HG03066 (cell line): ENCODE data around the gene PIF1.

Experiments used
- ATAC-seq: cut with Tn5 transposase; IDR thresholded peaks from one replicate; pipeline ENCODE4 v1.9.1; 2021; ENCODE audit warnings: low read depth; ENCODE audit not compliant: unreplicated experiment

Gene PIF1

DNA sequence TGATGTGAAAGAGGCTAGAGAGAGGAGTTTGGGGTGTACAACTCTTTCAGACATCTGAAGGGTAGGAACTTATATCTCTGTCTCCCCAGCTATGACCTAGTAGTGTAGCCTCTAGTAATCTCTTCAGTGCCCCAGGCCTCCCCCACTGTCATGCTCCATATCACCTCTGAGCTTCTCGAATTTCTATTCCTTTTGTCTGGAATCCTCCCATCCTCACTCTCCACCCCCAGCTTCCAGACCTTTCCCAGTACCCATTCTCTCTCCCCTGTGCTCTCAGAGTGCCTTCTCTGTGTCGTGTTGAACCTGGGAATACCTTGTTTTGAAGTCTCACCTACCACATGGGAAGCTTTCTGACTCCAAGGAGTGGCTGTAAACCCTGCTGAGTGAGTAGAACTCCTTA, 46.4 kb downstream of the PIF1 start:
- ATAC-seq = no peak

DNA sequence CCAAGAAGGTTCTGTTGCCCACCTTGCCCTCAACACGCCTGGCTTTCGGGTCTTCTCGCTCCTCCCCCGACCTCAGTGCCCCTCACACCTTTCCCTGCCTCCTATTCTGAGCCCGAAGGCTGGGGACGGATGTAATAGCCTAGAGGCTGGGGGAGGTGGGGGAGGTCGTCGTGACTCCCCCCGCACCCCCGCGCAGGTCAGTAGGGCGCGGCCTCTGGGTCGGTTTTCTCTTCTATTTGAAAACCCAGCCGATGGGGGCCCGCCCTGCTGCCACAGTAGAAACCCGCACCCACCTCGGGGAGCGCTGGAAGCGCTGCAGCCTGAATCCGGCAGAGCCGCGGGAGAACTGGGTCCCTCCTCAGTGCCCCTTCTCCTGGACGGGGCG, 49.1 kb downstream of the PIF1 start:
- no peak for ATAC-seq

DNA sequence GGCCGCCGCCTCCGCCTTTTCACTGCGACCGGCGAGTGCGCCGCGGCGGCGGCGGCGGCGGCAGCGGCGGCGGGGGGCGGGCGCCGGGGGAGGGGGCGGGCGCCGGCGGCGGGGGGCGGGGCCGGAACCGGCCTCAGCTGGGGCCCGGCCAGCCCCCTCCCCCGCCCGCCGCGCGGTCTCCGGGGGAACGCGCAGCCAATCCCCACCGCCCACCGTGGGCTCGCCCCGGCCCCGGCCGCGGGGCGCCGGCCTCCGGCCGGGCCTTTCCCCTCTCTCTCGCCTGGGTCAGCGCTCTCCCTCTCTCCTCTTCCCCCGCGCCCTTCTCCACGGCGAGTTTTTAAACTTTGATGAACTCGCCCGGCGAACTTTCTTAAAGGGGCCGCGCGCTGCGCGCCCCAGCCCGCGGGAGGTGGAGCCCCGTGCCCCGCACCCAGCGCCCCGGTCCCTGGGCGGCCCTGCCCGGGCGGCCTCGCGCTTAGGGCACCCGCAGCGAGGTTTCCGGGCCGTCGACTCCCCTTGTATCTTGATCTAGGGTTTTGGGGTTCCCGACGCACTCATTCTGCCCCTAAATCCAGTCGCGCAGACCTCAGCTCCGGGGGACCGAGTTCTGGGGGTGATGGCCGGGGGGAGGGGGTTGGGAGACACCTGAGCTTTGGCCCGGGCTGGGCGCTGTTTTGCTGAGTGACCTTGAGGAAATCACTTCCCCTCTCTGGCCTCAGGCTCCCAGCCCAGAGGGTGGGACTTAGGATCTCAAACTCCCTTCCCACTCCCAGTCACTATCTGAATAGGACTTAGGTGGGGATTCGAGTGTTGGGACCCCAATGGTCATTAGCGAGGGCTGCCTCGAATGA, 49.7 kb downstream of the PIF1 start, which contains the start of gene RBPMS2:
RBPMS2 (minus strand) TSS at position 39 of the 851 bp plus-strand sequence. CDS start 270 bp downstream, outside the sequence.
- ATAC-seq = no peak

DNA sequence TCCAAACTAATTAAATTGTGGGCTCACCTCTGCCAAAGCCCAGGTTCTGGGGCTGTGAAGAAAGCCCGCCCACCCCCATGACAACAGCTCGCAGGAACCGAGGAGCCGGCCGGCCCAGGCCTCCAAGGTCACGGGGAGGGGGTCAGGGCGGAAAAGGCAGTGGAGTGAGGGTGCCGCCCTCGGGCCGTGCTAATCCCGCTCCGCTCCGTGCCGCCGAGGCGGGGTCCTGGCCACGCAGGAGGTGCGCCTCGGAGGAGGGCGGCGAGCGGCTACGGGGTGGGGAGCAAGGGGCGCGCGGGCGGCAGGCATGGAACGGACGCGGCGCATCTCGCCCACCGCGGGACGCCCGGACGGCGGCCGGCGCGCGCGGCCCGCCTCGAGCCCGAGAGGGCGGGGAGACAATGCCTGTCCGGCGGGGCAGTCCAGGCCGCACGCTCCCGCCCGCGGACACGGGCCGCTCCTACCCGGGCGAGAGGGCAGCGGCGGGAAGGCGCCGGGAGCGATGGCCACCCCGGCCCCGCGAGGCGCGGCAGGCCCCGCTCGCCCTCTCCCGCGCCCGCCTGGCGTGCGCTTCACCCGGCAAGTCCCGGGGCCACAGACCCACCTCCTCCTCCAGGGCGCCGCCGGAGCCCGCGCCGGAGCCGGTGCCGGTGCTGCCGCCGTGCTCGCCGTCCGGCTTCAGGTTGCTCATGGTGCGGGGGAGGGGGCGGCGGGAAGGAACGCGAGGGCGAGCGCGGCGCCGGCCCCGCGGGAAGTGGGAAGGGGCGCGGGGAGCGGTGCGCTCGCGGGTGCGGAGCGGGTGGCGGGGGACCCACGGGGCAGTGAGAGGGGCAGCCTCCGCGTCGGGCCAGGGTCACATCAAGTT, 50.6 kb downstream of the PIF1 start:
- ATAC-seq = no peak

DNA sequence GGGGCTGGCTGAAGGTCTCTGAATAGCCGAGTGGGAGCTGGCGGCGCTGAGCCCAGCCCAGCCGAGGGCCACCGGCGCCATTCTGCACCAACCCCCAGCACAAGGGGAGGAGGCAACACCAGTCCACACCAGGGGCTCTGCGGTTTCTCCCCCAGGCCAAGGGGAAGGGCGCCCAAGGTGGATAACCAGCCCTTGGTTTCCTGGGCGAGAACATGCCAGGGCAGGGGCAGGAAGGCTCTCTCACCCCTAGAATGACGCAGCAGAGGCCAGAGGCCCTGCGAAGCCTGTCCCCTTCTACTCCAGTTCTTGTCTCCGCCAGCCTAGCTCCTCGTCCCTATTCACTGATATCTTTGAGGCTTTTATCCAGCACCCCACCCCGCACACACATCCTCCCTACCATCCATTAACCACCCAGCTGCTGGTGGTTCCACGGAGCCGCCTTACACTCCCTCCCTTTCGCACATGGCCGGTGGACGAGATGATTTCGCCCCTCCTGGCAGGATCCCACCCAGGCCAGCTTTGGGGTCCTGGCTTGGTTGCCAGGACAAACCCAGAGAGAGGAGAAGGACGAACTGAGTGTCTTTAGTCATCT, 51.3 kb downstream of the PIF1 start:
- no peak for ATAC-seq

DNA sequence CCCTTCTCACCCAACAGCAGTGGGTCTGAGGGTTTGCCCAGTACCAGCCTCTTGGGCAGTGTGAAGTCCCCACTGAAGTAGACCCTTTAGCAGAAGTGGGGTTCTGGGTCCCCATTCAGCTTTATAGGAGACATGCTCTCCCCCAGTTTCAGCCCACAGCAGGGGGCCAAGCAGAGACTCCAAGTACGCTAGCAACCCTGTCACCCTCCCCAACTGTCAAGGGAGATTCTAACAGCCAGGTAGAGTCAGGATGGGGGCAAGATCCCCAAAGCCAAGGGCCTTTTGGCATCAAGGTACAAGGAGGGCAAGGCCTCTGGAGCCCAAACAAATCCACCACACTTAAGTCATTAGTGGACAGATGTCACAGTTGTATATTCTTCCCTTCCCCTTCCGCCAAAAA, 51.8 kb downstream of the PIF1 start:
- ATAC-seq = no peak

DNA sequence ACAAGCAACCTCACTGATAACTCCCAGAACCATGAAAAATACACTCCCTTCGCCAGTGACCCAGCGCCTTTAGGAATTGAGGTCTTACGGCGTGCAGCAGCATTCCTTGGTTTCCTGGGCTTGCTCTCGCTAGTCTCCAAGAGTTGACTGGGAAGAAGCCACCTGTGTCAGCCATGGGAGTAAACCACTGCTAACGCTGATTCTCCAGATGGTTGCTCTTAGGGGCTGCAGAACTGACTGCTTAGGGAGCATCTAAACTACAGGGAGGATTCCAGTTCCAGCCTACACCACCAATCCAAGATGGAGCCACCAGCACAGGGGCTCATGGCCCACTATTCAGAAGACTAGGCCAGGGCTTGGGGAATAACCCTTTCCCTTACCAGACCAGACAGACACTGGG, 52.5 kb downstream of the PIF1 start:
- ATAC-seq = no peak

DNA sequence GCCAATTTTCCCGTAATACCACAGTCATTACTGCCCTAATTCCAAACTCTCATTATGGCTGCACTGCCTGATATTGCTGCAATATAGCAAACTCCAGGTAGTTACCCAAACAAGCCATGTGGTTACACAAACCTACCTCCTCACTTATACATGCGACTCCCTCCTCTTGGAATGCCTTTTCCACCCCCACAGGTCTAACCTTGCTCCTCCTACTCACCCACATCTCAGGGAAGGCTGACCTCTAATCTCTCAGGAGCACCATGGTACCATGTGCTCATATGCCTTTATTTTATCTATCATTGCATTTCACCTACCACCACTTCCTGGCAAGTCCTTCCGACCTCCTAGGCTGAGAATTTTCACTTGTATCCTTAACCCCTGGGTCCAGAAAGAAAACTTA, 53.0 kb downstream of the PIF1 start:
- ATAC-seq = no peak

DNA sequence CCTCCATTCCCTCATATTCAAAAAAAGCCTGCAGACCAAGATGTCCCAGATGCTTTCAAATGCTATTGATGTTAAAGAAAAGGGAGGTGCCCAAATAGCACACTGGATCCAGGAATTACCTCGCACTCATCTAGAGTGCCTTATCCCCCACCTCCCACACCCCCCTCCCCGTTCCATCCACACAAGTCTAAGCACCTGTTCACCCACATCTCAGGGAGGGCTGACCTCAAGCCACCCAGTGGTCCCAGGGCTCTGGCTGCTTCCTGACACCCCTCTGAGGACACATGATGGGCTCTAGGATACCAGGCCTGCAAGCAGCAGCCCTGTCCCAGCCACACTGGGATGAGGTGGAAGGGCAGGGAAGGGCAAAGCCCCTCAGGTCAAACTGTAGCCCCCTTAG, 54.8 kb downstream of the PIF1 start:
- ATAC-seq = no peak

DNA sequence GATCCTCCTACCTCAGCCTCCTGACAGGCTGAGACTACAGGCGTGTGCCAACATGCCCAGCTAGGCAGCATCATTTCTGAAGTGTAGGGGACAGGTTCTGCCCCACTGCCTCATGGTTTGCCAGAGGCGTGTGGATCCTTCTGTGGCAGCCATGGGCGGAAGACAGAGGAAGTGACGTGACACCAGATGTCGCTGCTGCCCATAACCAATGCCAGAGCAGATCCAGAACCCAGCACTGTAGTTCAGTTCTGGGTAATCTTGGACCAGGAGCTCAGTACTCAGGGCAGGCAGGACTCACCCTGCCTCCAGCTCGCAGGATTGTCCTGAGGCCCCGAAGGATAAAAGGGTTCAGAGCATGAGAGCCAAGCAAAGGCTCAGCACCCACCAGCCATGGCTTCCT, 58.2 kb downstream of the PIF1 start:
- ATAC-seq = no peak

DNA sequence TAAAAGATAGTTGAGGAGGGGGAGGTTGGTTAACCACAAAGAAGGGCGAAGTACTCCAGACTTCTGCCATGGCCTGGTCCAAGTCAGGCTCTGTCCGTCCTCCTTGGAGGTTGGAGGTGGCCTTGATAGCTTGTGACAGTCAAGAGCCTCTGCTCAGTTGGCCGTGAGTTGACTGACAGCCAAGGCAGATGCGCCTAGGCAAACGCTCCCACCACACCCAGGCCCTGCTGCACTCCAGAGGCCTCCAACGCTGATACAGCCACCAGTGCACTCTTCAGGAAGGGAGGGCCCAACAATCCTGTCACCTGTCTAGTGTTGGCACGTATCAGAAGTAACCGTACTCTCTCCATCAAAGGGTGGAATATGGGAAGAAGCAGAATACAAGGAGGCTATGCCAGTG, 59.4 kb downstream of the PIF1 start:
- ATAC-seq = no peak
